HG03521 (cell line): ENCODE data around the gene ZNF580.

ENCODE experiments used
- ATAC-seq: cut with Tn5 transposase; IDR thresholded peaks from one replicate; pipeline ENCODE4 v1.9.1; 2021; ENCODE audit warnings: mild to moderate bottlenecking, moderate library complexity; ENCODE audit not compliant: unreplicated experiment

The ZNF580 gene

GRCh38 chr19:55622242-55622969, 18.4 kb upstream of the ZNF580 start:
- no peak for ATAC-seq

GRCh38 chr19:55623130-55623529, 17.7 kb upstream of the ZNF580 start:
- ATAC-seq: no peak

- no peak for ATAC-seq
Observed at GRCh38 chr19:55623561-55623960, 17.2 kb upstream of the ZNF580 start.

GRCh38 chr19:55624109-55625003, 16.4 kb upstream of the ZNF580 start, which contains the start of gene ZNF784:
Gene ZNF784 (minus strand): TSS chr19:55624566. CDS start chr19:55624561, 5 bp downstream.
- ATAC-seq: peak; percentile 61

- ATAC-seq: no peak
Observed at GRCh38 chr19:55625004-55625326, 15.8 kb upstream of the ZNF580 start.

GRCh38 chr19:55626350-55626749, 14.5 kb upstream of the ZNF580 start:
- ATAC-seq: no peak

- no peak for ATAC-seq
Observed at GRCh38 chr19:55632463-55632834, 8.4 kb upstream of the ZNF580 start.

- ATAC-seq: no peak
Observed at GRCh38 chr19:55633861-55634260, 6.9 kb upstream of the ZNF580 start.

- ATAC-seq: no peak
Observed at GRCh38 chr19:55635334-55635717, 5.5 kb upstream of the ZNF580 start.

- no peak for ATAC-seq
Observed at GRCh38 chr19:55635856-55636440, 4.9 kb upstream of the ZNF580 start.

GRCh38 chr19:55636723-55637122, 4.1 kb upstream of the ZNF580 start:
- ATAC-seq: no peak

GRCh38 chr19:55637534-55637933, 3.3 kb upstream of the ZNF580 start:
- no peak for ATAC-seq

- no peak for ATAC-seq
Observed at GRCh38 chr19:55638864-55639359, 1.9 kb upstream of the ZNF580 start.

- ATAC-seq: no peak
Observed at GRCh38 chr19:55640043-55640576, 692 bp upstream of the ZNF580 start.

- ATAC-seq: no peak
Observed at GRCh38 chr19:55641426-55642152, 787 bp downstream of the ZNF580 start.

GRCh38 chr19:55642153-55643002, 1.6 kb downstream of the ZNF580 start:
- no peak for ATAC-seq

- peak; percentile 28 for ATAC-seq
Observed at GRCh38 chr19:55643003-55643886, 2.4 kb downstream of the ZNF580 start, which contains the start of gene ZNF581. Gene ZNF581 (plus strand): TSS chr19:55643649. CDS start chr19:55644572, 923 bp downstream.

GRCh38 chr19:55643887-55644176, 3.0 kb downstream of the ZNF580 start:
- no peak for ATAC-seq
